H1 (cell line): Measurements from ENCODE around the gene THAP10. TPM values are rescaled to one million over a fixed set of nuclear protein-coding genes. Genes with fewer than 3 reads are reported as not detected.

Source experiments
- CTCF ChIA-PET: fragments of 300-600 bp; sonication (Branson Sonifier 250); formaldehyde crosslinking; loops from one replicate; lab custom pipeline; 2021; ENCODE audit not compliant: partially characterized antibody; lab: Charles Lee
- POLR2A ChIA-PET: fragments of 300-600 bp; sonication (Branson Sonifier 250); formaldehyde crosslinking; loops from one replicate; lab custom pipeline; 2021; ENCODE audit warnings: inconsistent platforms; ENCODE audit not compliant: partially characterized antibody; lab: Charles Lee
- DNase-seq, 2 experiments: peaks; one replicate each; pipeline versions ENCODE4 v3.0.0 to v3.0.0-alpha.2; 2010 to 2022; ENCODE audit warnings: low spot score in 2 of 2, low read depth in 1 of 2, mixed read lengths in 1 of 2
- FAIRE-seq: peaks from 2 replicates; lab custom pipeline; 2011; peaks lifted over from hg19 to GRCh38; lab: Jason Lieb, UNC
- H2AFZ ChIP-seq: 2 replicates; pipeline ENCODE4 v1.8.1; 2012; ENCODE audit warnings: low read length, inconsistent platforms
- H2AK5ac ChIP-seq: 2 replicates; pipeline ENCODE4 v1.6.1; 2013; ENCODE audit warnings: low read depth, low read length
- H2BK120ac ChIP-seq: replicated peaks from 2 replicates; pipeline ENCODE3; 2013; ENCODE audit warnings: low read depth, low read length, inconsistent platforms
- H2BK12ac ChIP-seq: 2 replicates; pipeline ENCODE4 v1.6.1; 2013; ENCODE audit warnings: low read depth, low read length
- H2BK15ac ChIP-seq: 2 replicates; pipeline ENCODE4 v1.6.1; 2013; ENCODE audit warnings: low read length
- H2BK20ac ChIP-seq: 2 replicates; pipeline ENCODE4 v1.6.1; 2013; ENCODE audit warnings: low read length
- H2BK5ac ChIP-seq: 2 replicates; pipeline ENCODE4 v1.6.1; 2013; ENCODE audit warnings: low read depth, low read length
- H3K14ac ChIP-seq: 2 replicates; pipeline ENCODE4 v1.6.1; 2013; ENCODE audit warnings: inconsistent platforms; ENCODE audit not compliant: insufficient read length
- H3K18ac ChIP-seq: 2 replicates; pipeline ENCODE4 v1.6.1; 2013; ENCODE audit warnings: low read length; ENCODE audit errors: extremely low read depth
- H3K23ac ChIP-seq: 2 replicates; pipeline ENCODE4 v1.6.1; 2013; ENCODE audit warnings: inconsistent platforms; ENCODE audit not compliant: insufficient read length
- H3K23me2 ChIP-seq: 2 replicates; pipeline ENCODE4 v1.6.1; 2013; ENCODE audit warnings: low read depth, low read length
- H3K27ac ChIP-seq: 2 replicates; pipeline ENCODE4 v1.6.1; 2011; ENCODE audit warnings: low read depth, low read length, inconsistent platforms
- H3K27me3 ChIP-seq, 4 experiments: replicated peaks in 1 of 4; 1 replicate in 1 of 4; 2 replicates in 3 of 4; pipeline versions ENCODE4 v1.6.1 to v1.8.1; 2011 to 2013; ENCODE audit warnings: low read length in 3 of 4, mild to moderate bottlenecking in 3 of 4, inconsistent platforms in 2 of 4, mixed read lengths in 2 of 4, moderate library complexity in 1 of 4; ENCODE audit not compliant: control insufficient read depth in 3 of 4, insufficient read depth in 3 of 4; ENCODE audit errors: extremely low read depth in 1 of 4
- H3K36me3 ChIP-seq, 4 experiments: 2 replicates each; pipeline versions ENCODE4 v1.6.1 to v1.8.1; 2011 to 2013; ENCODE audit warnings: mild to moderate bottlenecking in 4 of 4, low read length in 3 of 4, moderate library complexity in 2 of 4, control low read depth in 1 of 4, inconsistent platforms in 1 of 4; ENCODE audit not compliant: insufficient read depth in 4 of 4, control insufficient read depth in 2 of 4
- H3K4ac ChIP-seq: replicated peaks from 2 replicates; pipeline ENCODE3; 2013; ENCODE audit warnings: low read length, low read depth, mixed read lengths, inconsistent platforms; ENCODE audit not compliant: insufficient read length
- H3K4me1 ChIP-seq, 4 experiments: replicated peaks in 1 of 4; 1 replicate in 1 of 4; 2 replicates in 3 of 4; pipeline versions ENCODE4 v1.6.1 to v1.8.1; 2011 to 2013; ENCODE audit warnings: low read length in 3 of 4, inconsistent platforms in 2 of 4, mixed read lengths in 1 of 4; ENCODE audit not compliant: insufficient read depth in 4 of 4, control insufficient read depth in 3 of 4
- H3K4me2 ChIP-seq, 2 experiments: 2 replicates each; pipeline versions ENCODE4 v1.6.1 to v1.8.1; 2011 to 2013; ENCODE audit warnings: low read depth in 2 of 2, low read length in 2 of 2, control low read depth in 1 of 2, inconsistent platforms in 1 of 2, mild to moderate bottlenecking in 1 of 2; ENCODE audit not compliant: insufficient read depth in 1 of 2
- H3K4me3 ChIP-seq, 4 experiments: fragments of 200-600, 300-600 bp in 1 of 4; sonication (generic), shearing (Covaris generic), sonication (Bioruptor Twin) in 1 of 4; 2 replicates each; pipeline versions ENCODE4 v1.5.1 to v1.8.1; 2011 to 2016; ENCODE audit warnings: low read length in 4 of 4, low read depth in 3 of 4, control low read depth in 2 of 4, inconsistent platforms in 2 of 4, mild to moderate bottlenecking in 2 of 4, mixed read lengths in 1 of 4, moderate library complexity in 1 of 4; ENCODE audit not compliant: insufficient read depth in 2 of 4; ENCODE audit errors: extremely low read depth in 1 of 4
- H3K56ac ChIP-seq: replicated peaks from 2 replicates; pipeline ENCODE3; 2013; ENCODE audit warnings: low read depth, mild to moderate bottlenecking, mixed read lengths, low read length, inconsistent platforms; ENCODE audit not compliant: insufficient read length
- H3K79me1 ChIP-seq: 2 replicates; pipeline ENCODE4 v1.6.1; 2013; ENCODE audit warnings: low read depth, low read length, control low read depth
- H3K79me2 ChIP-seq, 2 experiments: 2 replicates each; pipeline versions ENCODE4 v1.6.1 to v1.8.1; 2012 to 2013; ENCODE audit warnings: low read length in 2 of 2, mild to moderate bottlenecking in 2 of 2, inconsistent platforms in 1 of 2; ENCODE audit not compliant: insufficient read depth in 2 of 2, control insufficient read depth in 1 of 2
- H3K9ac ChIP-seq, 4 experiments: replicated peaks in 1 of 4; 1 replicate in 1 of 4; 2 replicates in 3 of 4; pipeline versions ENCODE4 v1.6.1 to v1.8.1; 2011 to 2013; ENCODE audit warnings: low read depth in 3 of 4, low read length in 3 of 4, control low read depth in 2 of 4, mild to moderate bottlenecking in 2 of 4, moderate library complexity in 2 of 4, inconsistent platforms in 1 of 4; ENCODE audit errors: extremely low read depth in 1 of 4
- H3K9me3 ChIP-seq, 2 experiments: 2 replicates each; pipeline versions ENCODE4 v1.6.1 to v1.8.1; 2012 to 2013; ENCODE audit warnings: mild to moderate bottlenecking in 2 of 2, moderate library complexity in 2 of 2, control low read depth in 1 of 2, inconsistent platforms in 1 of 2, low read depth in 1 of 2, low read length in 1 of 2, mixed read lengths in 1 of 2; ENCODE audit not compliant: insufficient read depth in 2 of 2
- H4K20me1 ChIP-seq, 2 experiments: replicated peaks in 1 of 2; 2 replicates each; pipeline versions ENCODE3 to v1.8.1; 2011 to 2013; ENCODE audit warnings: inconsistent platforms in 2 of 2, low read length in 2 of 2, mild to moderate bottlenecking in 1 of 2; ENCODE audit not compliant: insufficient read depth in 2 of 2, control insufficient read depth in 1 of 2
- H4K5ac ChIP-seq: 2 replicates; pipeline ENCODE4 v1.6.1; 2013; ENCODE audit warnings: low read length, low read depth, mixed read lengths, inconsistent platforms; ENCODE audit not compliant: insufficient read length
- H4K8ac ChIP-seq: 2 replicates; pipeline ENCODE4 v1.8.0; 2013; ENCODE audit warnings: mild to moderate bottlenecking, moderate library complexity, low read length, inconsistent platforms; ENCODE audit not compliant: insufficient read depth; ENCODE audit errors: extremely low read depth
- H4K91ac ChIP-seq: replicated peaks from 2 replicates; pipeline ENCODE3; 2013; ENCODE audit warnings: low read length, mixed read lengths, inconsistent platforms; ENCODE audit not compliant: insufficient read length
- EGR1 ChIP-seq: IDR thresholded peaks from 2 replicates; pipeline ENCODE4 v1.6.1; 2011; ENCODE audit warnings: low read depth, low read length, borderline replicate concordance
- FOSL1 ChIP-seq: IDR thresholded peaks from 2 replicates; pipeline ENCODE4 v1.6.1; 2011; ENCODE audit warnings: mild to moderate bottlenecking, low read depth, low read length, moderate library complexity; ENCODE audit not compliant: insufficient read depth
- WGBS, 2 experiments: shearing (Covaris generic) in 1 of 2; methylation state at CpG; one replicate each; pipeline versions ENCODE4 v1.1.6 to v1.1.7; 2013 to 2015; ENCODE audit warnings: low lambda C conversion rate in 2 of 2, mixed read lengths in 2 of 2, inconsistent platforms in 1 of 2, low coverage in 1 of 2, missing lambda C conversion rate in 1 of 2; ENCODE audit not compliant: insufficient replicate concordance in 2 of 2, insufficient coverage in 1 of 2, insufficient read length in 1 of 2; ENCODE audit errors: extremely low coverage in 1 of 2, missing lambda C conversion rate in 1 of 2; 5-methylcytosine and 5-hydroxymethylcytosine counted together
- polyA plus RNA-seq, 7 experiments: library from polyadenylated mRNA; depleted of rRNA in 3 of 7; stranded (reverse) in 5 of 7; unstranded in 2 of 7; fragments of >200 nt in 5 of 7; fragments of 200-250 nt in 2 of 7; gene quantifications; 1 replicate in 5 of 7; 2 replicates in 1 of 7; 4 replicates in 1 of 7; pipeline versions ENCODE4 v1.2.1 to v1.2.3, GENCODE V29; 2011 to 2013; ENCODE audit warnings: missing spikeins in 2 of 7, mixed read lengths in 2 of 7
- total RNA-seq: library from RNA; stranded (reverse); fragmentation: NEBNext Ultra II Directional; extraction: Animal tissue kit (Norgen Biotek cat#: 25700); gene quantifications from 2 replicates; pipeline ENCODE4 v1.2.1, GENCODE V29; 2021

THAP10 gene
- total and polyA plus RNA-seq, 2 of the 8 experiments (the other 6 are each of a cell fraction or from before 2014, with no cell fraction given), result 2.8 to 4.5 TPM

DNA sequence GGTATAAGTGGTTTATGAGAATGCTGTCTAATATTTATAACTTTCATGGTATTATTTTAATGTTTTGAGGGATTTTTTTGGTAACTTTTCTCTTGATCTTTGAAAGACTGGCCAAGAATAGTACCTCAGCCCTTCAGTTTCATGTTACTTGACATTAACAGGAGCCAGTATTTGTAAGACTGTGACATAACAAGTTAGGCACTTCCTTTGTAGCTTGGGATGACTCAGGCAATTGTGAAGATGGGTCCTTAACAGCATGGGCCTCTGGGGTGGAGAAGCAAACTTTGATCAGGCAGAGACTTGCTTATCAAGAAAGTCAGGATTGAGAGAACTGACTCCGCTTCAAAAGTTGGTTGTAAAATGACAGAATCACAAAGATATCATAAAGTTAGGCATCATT, 9.9 kb upstream of the THAP10 start:
- Histone ChIP-seq H3K23me2 (no peaks in the 10 kb centered on the region), H2AK5ac (no peak overlapping the region), H3K27me3 (no peaks in the 10 kb centered on the region), H2BK15ac (no peak overlapping the region), H4K91ac (no peak overlapping the region), H3K4ac (no peak overlapping the region)
- no peak for TF ChIP-seq FOSL1
- TF ChIP-seq EGR1, result no peak
- TF ChIP-seq, all 59 proteins: peak for 0
- no peak for FAIRE-seq
- Histone ChIP-seq H3K18ac (no peak overlapping the region), H2BK120ac (no peak overlapping the region), H3K4me3 (no peak overlapping the region), H4K8ac (no peak overlapping the region), H3K14ac (no peak overlapping the region), H2AFZ (no peak overlapping the region), H3K4me2 (no peak overlapping the region), H3K23ac (no peak overlapping the region), H3K56ac (no peak overlapping the region), H3K36me3 (no peaks in the 10 kb centered on the region), H3K27ac (no peak overlapping the region), H3K9me3 (no peaks in the 10 kb centered on the region), H3K9ac (no peak overlapping the region), H2BK20ac (no peak overlapping the region), H2BK12ac (no peak overlapping the region), H3K4me1 (peaks cover 0 to 3% (median 0%) of the 10 kb centered on the region in 4 experiments; a peak in 1 of 7 replicates), H2BK5ac (no peak overlapping the region), H4K5ac (no peak overlapping the region), H4K20me1 (no peaks in the 10 kb centered on the region), H3K79me1 (no peaks in the 10 kb centered on the region), H3K79me2 (no peaks in the 10 kb centered on the region)
- CTCF ChIA-PET, result no interaction called here
- 94% methylated on average over 1 of the region's 1 CpG; no CpG with 5 or more reads in 1 of the 2 experiments for WGBS, 2 experiments
- POLR2A ChIA-PET, result no interaction called here
- no peak for DNase-seq
